ENCODE results near the gene GNPDA1.
A peak's percentile ranks its signal among the peaks of the same experiment; 100 is the strongest.
"Not testable (repeated sequence)": the region's sequence is repeated elsewhere in the genome, so short reads cannot be mapped to it uniquely, and the experiment has no call there.

GNPDA1 gene

DNA sequence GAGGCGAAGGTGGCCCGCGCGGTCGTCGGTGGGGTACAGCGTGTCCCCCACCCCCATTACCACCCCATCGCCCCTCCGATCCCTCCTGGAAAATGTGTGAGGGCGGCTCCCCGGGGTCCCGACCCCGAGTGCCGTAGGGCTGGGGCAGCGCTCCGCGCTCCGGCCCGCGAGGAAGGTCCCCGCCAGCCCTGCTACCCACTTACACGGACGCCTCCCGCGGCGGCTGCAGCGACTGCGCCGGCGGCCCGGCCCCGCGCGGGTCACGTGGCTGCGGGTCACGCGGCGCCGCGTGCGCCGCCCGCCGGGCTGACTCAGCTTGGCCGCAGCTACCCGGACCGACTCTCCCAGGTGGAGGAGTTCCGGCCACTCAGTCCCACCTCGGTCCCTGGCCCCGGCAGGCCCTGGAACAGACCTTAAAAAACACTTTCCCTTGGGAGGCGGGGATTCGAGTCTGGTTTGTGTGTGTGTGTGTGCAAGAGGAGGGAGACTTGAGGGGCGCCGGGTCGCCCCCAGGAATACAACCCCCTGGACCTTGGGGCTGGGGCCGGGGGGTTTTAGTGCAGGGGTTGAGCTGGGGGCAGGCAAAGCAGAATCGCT is at the start of gene GNPDA1:
TSS of gene GNPDA1 (minus strand) at position 236 of the 597 bp plus-strand sequence. CDS start 992 bp downstream, outside the sequence.
- DNase-seq (ENCODE audit: low read depth in 2 of 2): peak; percentile 34 to 37

DNA sequence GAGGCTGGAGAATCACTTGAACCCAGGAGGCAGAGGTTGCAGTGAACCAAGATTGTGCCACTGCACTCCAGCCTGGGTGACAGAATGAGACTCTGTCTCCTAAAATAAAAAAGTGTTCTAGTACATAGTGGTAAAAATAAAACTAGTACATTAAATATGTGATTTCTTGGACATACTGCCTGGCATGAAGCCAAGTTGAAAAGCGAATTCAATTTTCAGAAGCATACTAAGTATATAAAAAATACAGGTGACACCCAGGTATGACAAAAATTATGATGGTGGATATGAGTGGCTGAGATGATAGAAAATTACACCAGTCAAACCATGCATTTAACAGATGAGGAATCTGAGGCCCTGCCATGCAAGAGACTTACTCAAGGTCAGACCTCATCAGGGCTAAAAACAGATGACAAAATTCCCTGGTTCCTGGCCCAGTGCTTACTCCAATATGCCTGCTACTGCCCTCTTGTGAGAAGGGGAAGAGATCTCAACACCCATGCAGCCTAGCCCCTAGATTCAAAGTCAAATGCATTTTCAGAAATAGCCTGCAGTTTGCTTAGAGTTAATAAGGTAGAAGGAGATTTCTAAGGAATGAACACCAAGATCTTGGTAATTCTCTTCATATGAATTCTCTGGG is 46.6 kb upstream of the GNPDA1 start:
- no peak for DNase-seq (ENCODE audit: low read depth in 2 of 2)

- DNase-seq (ENCODE audit: low read depth in 2 of 2): no peak
These were observed 44.9 kb upstream of the GNPDA1 start for GRCh38 chr5:142057697-142058056.

DNA sequence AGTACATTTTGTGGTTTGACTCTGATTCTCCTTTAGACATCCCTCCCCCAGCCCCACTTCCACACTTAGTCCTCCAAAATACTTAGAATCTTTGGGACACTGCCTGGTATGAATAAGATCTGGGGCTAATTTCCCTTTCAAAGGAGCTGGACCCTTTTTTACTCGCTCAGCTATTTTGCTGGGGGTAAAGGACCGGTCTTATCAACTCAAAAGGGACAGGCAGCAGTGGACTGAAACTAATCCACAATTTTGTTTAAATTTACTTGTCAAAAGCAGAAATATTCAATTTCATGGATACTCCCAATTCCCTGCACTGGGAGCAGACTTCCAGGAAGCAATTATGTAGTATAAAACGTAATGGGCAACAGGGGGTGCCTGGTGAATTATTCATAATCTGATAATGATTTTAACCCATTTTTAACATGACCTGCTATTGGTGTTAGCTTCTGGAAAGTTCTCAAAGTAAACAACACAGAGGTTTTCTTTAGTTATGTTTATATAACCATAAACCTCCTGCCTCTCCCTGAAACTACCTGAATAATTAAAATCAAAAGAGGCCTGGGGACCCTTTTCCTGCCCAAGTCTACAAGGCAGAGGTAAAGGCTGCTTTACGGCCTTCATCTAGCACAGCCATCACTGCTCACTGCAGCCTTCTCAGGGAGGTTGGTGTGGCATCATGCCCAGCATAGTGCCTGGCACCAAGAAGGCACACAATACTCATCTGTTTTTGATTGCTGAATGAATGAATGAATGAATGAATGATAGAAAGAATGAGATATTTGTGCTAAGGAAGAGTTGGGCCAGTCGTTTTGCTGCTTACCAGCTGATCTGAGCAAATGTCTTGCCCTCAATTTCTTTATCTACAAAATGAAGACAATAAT is 44.2 kb upstream of the GNPDA1 start:
- no peak for DNase-seq (ENCODE audit: low read depth in 2 of 2)

DNA sequence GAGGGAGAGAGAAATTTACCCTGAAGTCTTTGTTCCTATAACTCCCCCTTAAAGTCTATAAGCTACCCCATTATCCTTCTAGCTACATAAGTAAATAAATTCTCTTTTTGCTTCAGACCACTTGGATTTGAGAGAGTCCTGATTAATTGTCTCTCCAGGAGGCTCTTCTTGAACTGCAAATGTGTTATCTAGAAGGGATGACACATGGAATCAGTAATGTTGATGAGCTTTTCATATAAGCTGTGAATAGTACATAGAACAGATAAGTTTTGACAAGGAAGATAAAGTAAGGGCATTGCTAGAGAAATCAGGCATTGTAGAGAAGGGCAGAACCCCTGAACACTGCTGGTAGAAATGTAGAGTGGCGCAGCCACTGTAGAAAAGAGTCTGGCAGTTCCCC is 42.5 kb upstream of the GNPDA1 start:
- no peak for DNase-seq (ENCODE audit: low read depth in 2 of 2)

DNA sequence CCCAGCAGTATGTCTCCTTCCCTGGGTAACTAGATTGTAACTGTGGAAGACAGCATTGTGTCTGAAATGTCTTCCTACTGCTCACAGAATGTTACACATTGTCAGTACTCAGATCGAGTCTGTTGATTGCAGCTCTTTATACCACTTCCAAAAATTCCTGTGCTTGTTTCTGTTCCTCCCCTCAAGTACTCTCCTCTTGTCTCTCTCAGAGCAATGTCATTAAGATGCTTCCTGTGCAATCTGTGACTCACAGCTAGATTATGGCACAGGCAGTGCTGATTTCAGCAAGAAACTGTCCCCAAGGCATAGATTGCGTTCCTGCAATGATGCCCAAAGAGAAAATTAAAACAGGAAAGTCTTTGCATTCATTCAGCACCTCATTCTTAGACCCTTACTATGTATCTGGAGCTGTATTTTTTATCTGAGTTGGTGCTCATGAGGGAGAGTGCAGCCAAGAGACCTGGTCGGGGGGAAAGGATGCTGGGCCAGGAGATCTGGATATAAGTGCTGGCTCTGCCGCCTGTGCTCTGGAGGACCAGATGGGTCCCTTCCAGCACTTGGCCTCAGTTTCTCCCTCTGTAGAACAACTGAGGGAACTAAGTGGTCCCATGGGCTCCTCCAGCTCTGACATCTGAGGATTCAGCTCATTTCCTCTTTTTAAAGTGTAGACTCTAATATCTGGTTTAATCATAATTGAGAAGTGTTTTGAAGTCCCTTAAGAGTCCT is 40.8 kb upstream of the GNPDA1 start:
- DNase-seq (ENCODE audit: low read depth in 2 of 2): no peak

- DNase-seq (ENCODE audit: low read depth in 2 of 2): not testable (repeated sequence)
These were observed 39.2 kb upstream of the GNPDA1 start for GRCh38 chr5:142052026-142052425.

DNA sequence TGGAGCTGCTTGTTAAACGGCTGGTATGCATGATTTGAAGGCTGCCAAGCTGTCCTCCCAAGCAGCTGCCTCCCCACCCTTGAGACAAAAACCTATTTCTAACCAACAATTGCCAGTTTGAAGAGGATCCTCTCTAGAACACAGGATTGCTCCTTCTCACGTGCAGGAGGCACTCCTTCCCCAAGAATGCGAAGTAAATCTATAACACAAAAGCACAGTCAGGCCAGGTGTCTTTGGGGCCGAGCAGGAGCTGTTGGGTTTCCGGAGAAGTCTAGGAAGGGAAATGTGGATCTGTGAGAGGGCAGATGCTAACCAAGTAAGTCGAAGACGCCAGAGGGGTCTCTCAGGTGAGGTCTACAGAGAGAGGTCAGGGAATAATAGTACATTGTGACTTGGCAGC is 35.4 kb upstream of the GNPDA1 start:
- no peak for DNase-seq (ENCODE audit: low read depth in 2 of 2)

GRCh38 chr5:142046191-142046590 is 33.4 kb upstream of the GNPDA1 start:
- DNase-seq (ENCODE audit: low read depth in 2 of 2): no peak

- not testable (repeated sequence) for DNase-seq (ENCODE audit: low read depth in 2 of 2)
These were observed 28.1 kb upstream of the GNPDA1 start for GRCh38 chr5:142040881-142041280.

GRCh38 chr5:142040285-142040684 is 27.5 kb upstream of the GNPDA1 start:
- DNase-seq (ENCODE audit: low read depth in 2 of 2): no peak

DNA sequence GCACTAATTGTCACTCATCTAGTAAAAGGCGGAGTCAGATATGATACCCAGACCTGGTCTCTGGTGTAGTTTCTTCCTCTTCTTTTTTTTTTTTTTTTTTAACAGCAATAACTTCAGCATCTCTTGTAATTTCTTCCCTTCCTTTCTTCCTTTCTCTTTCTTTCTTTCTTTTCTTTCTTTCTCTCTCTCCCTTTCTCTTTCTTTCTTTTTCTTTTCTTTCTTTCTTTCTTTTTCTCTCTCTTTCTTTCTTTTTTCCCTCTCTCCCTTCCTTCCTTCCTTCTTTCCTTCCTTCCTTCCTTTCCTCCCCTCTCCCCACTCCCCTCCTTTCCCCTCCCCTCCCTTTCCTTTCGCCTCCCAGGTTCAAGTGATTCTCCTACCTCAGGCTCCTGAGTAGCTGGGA is 25.9 kb upstream of the GNPDA1 start:
- no peak for DNase-seq (ENCODE audit: low read depth in 2 of 2)

- DNase-seq (ENCODE audit: low read depth in 2 of 2): not testable (repeated sequence)
These were observed 24.8 kb upstream of the GNPDA1 start for GRCh38 chr5:142037599-142037998.

GRCh38 chr5:142036918-142037317 is 24.1 kb upstream of the GNPDA1 start:
- no peak for DNase-seq (ENCODE audit: low read depth in 2 of 2)

DNA sequence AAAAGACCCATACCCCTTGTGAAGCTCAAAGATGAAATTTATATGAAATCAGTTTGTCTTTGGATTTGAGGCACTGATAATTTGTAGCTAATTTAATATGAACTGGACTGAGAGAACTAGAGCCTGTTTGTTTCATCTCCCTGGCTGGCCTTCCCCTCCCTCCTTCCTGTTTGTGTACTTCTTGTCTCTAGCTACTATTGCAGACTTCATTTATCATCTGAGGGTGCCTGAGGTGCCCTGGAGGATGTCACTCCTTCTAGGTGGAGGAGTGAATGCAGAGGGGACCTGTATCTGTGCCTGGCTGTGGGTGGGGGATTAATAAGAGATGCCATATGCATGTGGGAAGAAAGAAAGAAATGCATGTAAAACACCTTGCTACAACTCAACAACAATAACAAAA is 22.2 kb upstream of the GNPDA1 start:
- no peak for DNase-seq (ENCODE audit: low read depth in 2 of 2)

DNA sequence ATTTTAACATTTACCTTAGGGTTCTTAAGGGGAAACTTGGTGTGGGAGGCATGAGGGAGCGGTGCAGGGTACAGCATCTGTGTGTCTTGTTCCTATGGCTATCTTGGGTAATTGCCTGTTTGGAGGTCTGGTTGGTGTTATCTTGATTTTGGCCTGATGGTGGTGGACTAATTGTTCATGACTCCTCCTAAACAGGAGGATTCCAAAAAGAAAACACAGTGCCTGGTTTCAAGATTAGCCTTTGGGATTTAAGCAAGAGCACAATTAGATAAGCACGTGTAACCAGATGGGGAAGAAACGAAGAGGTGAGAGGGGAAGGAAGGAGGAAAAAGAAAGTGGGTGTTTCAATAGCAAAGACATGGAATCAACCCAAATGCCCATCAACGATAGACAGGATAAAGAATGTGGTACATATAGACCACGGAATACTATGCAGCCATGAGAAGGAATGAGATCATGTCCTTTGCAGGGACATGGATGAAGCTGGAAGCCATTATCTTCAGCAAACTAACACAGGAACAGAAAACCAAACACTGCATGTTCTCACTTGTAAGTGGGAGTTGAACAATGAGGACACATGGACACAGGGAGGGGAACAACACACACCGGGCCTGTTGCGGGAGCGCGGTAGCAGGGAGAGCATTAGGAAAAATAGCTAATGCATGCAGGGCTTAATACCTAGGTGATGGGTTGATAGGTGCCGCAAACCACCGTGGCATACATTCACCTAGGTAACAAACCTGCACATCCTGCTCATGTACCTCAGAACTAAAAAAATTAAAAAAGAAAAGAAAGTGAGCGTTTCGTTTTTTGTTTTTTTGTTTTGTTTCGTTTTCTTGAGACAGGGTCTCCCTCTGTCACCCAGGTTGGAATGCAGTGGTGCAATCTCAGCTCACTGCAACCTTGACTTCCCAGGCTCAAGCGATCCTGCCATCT is 21.1 kb upstream of the GNPDA1 start:
- not testable (repeated sequence) for DNase-seq (ENCODE audit: low read depth in 2 of 2)

GRCh38 chr5:142032747-142033631 is 20.2 kb upstream of the GNPDA1 start:
- DNase-seq (ENCODE audit: low read depth in 2 of 2): no peak

- DNase-seq (ENCODE audit: low read depth in 2 of 2): no peak
These were observed 19.3 kb upstream of the GNPDA1 start for GRCh38 chr5:142032150-142032549.

DNA sequence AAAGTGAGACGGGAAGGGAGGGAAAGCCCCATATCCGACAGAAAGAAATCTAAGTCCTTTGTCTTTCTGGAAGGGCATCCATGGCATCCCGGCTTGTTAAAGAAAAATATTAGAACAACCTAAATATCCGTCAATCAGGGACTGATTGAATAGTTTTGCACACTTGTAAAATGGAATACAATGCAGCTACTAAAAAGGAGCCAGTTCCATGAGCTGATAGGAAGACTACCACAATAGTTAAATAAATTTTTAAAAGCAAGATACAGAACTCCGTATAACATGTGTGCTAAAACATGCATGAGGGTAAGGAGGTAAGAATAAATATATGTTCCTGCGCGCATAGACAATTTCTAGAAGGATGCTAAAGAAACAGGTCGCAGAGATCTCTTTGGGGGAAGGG is 12.8 kb upstream of the GNPDA1 start:
- DNase-seq (ENCODE audit: low read depth in 2 of 2): no peak

DNA sequence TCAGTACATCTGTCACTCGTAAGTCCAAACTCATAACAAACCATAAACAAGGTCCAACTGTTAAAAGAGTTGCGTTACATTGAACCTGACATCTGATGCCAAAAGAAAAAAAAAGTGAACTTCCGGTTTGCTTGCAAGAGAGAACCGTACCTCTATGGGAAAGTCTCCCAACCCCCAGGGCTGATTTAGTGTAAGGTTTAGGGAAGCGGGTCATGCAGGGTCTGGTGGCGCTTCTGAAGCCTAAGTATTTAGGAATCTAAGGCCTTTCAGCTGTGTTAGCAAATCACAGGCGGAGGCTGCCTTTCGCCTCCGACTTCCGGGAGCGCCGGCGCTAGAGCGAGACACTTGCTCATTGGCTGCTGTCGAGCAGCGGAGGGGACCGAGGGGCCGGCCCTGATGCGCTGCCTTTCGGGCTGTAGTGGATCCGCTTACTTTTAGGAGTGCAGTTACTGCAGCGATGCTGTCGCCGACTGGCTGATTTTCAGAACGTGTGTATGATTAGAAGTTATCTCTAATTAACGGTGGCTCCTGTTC is 12.0 kb upstream of the GNPDA1 start:
- peak; percentile 49 to 66 for DNase-seq (ENCODE audit: low read depth in 2 of 2)
